NCI-H187 treated with DMSO at 0.1 percent for 48 hours (cell line): ENCODE results near the gene AKR1C3.
"Not testable (repeated sequence)": the region's sequence is repeated elsewhere in the genome, so short reads cannot be mapped to it uniquely, and the experiment has no call there.

Source experiments
- DNase-seq: peaks from one replicate; lab custom pipeline; 2025; lab: John Stamatoyannopoulos, UW

The AKR1C3 gene

DNA sequence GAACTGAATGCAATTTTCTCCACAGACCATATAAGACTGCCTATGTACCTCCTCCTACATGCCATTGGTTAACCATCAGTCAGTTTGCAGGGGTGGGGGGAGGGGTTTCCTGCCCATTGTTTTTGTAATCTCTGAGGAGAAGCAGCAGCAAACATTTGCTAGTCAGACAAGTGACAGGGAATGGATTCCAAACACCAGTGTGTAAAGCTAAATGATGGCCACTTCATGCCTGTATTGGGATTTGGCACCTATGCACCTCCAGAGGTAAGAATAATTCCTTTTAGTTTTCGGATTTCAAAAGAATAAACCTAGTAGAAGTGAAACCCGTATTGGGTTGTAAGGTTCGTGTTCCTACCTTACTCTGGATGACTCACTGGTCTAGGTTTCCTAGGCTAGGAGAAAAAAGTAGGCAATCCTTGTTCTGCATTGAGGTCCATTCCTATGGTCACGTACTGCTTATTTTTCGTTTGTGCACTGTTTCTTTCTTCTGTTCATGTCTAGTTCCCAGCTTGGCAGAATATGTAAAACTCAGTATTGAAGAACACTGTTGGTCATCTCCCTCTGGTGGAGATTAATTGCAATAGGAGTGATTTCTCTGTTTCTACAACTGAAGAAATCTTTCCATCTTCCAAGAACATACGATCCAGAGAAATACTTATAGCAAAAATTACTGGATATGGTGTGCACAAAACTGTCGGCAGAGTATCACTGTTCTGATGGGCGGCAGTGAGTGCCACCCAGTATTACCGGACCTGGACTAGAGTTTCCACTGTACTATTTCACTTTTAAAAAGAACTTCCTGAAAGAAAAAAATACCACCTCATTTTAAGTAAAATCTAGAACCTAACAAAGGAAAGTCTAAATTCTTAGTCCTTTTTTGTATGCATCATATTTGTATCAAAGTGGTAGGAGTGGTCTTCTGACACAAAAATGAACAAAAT is at the start of gene AKR1C3:
TSS of gene AKR1C3 (plus strand) at position 150 of the 941 bp plus-strand sequence. CDS start at position 181, 31 bp downstream.
- DNase-seq, result no peak

DNA sequence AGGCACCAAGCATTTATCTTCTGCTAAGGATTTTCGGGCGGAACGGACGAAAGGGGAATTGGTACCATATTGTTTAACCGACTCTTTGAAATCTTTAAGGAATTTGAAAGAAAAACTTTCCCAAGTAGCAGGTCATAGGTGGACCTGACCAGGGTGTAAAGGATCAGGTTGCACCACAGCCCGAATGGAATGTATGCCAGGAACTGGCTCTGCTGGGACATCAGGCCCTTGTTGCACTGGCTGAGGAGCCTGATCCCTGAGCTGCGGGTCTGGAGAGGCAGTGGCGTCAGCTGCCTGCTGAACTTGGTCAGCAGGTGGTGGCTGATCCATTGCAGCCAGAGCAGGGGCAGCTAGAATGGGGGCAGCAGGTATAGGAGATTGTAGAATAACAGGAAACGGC is 49.1 kb upstream of the AKR1C3 start:
- no peak for DNase-seq

DNA sequence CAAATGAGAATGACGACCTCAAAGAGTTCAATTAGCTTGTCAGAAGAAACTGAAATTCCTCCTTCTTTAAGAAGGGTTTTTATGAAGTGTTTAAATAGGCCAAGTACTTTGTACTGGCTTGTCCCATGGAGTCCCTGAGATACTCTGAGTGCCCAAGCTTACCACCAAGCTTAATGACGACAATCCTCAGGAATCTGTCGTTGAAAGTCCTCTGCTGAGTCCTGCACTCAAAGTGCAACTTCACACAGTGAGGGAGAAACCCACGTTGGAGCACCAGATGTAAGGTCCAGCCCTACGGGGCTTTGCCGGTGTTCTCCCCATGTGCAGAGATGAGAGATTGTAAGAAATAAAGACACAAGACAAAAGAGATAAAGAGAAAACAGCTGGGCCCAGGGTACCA is 47.8 kb upstream of the AKR1C3 start:
- DNase-seq, result no peak

DNA sequence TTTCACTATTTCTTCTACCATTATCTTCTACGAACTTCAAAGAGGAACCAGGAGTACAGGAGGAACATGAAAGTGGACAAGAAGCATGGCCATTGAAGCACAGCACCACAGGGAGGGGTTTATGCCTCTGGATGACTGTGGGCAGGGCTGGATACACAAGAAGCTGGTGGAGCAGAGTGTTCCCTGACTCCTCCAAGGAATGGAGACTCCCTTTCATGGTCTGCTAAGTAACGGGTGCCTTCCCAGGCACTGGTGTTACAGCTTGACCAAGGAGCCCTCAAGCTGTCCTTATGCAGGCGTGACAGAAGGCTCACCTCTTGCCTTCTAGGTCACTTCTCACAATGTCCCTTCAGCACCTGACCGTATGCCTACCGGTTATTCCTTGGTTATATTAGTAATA is 47.2 kb upstream of the AKR1C3 start:
- not testable (repeated sequence) for DNase-seq

DNA sequence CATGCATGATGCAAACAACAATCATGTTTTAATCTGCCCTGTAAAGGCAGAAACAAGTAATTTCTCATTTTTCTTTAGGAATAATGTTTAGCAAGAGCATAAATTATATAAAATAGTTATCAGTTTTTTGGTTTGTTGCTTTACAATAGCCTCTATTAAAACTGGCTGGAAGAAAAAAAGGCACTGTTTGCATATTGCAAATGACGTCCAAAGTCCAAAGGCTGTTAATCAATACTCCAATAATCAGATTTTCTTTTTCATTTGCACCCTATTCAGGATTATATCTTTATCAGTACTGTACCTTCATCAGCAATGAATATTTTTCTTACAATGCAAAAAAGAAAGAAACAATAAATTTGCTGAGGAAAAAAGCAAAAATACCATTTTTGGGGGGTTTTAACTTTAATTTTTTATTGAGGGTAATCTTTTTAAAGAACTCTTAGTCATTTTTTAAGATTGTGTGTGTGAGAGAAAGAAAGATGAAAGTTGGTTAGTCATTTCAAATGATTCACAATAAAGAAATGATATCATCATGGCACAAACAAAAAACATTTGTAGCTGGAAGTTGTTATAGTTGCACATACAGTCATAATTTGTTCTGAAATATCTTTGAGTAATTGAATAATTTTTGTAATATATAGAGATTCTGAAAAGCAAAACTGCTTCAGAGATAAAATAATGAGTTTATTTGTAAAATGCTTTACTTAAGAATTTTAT is 46.1 kb upstream of the AKR1C3 start:
- no peak for DNase-seq

DNA sequence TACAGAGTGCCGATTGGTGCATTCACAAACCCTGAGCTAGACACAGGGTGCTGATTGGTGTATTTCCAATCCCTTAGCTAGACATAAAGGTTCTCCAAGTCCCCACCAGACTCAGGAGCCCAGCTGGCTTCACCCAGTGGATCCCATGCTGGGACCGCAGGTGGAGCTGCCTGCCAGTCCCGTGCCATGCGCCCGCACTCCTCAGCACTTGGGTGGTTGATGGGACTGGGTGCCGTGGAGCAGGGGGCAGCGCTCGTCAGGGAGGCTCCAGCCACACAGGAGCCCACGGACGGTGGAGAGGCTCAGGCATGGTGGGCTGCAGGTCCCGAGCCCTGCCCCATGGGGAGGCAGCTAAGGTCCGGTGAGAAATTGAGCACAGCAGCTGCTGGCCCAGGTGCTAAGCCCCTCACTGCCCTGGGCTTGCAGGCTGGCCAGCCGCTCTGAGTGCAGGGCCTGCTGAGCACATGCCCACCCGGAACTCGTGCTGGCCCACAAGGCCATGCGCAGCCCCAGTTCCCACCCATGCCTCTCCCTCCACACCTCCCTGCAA is 41.2 kb upstream of the AKR1C3 start:
- DNase-seq, result not testable (repeated sequence)

DNA sequence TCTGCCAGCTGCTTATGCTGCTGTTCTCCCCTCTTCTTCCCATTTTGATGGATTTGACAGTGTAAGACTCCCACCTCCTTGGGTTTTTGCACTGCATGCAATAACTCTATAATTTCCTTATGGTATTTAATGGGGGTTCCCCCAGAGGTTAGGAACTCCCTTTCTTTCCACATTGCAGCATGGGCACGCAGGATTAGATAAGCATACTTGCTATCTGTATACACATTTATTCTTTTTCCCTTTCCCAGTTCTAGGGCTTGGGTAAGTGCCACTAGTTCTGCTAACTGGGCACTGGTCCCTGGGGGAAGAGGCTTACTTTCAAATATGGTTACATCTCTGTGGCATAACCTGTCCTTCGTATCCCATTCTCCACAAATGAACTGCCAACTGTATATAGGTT is 39.4 kb upstream of the AKR1C3 start:
- not testable (repeated sequence) for DNase-seq

DNA sequence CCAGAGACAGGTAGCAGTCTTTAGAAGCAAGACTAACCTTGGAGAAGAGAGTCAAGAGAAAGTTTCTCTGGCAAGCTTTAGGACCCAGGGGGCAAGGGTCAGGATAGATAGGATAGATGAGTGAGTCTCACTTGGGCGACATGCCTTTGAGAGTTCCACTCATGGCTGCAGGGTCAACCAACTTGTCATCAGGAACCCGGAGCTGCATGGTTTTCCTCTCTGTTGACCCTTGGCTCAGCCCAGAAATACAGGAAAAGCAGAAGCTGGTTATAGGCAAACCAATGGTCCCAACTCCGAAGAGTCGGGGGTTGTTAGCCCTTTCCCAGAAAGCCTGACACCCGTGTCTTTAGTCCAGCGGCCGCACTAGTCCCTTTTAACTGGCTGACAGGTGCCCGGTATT is 34.9 kb upstream of the AKR1C3 start:
- not testable (repeated sequence) for DNase-seq

DNA sequence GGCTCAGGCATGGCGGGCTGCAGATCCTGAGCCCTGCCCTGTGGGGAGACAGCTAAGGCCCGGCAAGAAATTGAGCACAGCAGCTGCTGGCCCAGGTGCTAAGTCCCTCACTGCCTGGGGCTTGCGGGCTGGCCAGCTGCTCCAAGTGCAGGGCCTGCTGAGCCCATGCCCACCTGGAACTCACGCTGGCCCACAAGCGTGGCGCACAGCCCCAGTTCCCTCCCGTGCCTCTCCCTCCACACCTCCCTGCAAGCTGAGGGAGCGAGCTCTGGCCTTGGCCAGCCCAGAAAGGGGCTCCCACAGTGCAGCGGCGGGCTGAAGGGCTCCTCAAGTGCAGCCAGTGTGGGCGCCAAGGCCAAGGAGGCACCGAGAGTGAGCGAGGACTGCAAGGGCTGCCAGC is 33.4 kb upstream of the AKR1C3 start:
- not testable (repeated sequence) for DNase-seq

DNA sequence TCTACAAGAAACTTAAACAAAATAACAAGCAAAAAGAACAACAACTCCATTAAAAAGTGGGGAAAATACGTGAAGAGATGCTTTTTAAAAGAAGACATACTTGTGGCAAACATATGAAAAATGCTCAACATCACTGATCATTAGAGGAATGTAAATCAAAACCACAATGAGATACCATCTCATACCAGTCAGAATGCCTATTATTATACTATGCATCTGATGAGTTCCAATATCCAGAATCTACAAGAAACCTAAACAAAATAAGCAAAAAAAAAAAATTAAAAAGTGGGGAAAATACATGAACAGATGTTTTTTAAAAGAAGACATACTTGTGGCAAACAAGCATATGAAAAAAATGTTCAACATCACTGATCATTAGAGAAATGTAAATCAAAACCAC is 29.6 kb upstream of the AKR1C3 start:
- DNase-seq, result no peak

DNA sequence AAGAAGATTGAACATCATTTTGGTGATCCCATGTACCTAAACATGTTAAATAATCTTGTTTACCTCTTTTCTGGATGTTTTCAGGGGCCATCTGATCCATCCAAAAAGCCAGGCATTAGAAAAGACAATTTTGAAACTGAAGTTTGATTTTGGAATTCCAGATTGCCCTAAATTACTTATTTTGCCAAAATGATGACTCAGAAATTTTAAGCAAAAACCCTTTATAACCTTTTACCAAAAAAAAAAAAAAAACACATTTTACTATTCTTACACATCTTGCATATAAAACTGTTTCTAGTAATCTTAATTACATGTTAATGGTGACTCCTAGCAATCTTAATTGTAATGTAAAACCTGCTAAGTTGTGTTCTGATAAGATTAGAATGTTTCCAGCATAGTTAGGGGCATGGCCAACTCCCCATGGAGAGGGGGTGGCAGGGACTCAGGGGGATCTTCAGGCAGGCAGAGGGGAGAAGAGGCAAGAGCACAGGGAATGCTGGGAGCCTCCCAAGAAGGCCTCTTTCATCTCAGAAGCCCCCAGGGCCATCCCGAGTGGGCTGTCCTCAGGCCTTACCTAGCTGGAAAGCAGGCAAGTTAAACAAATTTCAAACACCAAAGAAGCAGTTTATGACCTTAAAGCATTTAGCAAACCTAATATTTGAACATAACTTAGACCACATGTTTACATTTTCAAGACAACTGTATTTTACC is 25.8 kb upstream of the AKR1C3 start:
- no peak for DNase-seq

DNA sequence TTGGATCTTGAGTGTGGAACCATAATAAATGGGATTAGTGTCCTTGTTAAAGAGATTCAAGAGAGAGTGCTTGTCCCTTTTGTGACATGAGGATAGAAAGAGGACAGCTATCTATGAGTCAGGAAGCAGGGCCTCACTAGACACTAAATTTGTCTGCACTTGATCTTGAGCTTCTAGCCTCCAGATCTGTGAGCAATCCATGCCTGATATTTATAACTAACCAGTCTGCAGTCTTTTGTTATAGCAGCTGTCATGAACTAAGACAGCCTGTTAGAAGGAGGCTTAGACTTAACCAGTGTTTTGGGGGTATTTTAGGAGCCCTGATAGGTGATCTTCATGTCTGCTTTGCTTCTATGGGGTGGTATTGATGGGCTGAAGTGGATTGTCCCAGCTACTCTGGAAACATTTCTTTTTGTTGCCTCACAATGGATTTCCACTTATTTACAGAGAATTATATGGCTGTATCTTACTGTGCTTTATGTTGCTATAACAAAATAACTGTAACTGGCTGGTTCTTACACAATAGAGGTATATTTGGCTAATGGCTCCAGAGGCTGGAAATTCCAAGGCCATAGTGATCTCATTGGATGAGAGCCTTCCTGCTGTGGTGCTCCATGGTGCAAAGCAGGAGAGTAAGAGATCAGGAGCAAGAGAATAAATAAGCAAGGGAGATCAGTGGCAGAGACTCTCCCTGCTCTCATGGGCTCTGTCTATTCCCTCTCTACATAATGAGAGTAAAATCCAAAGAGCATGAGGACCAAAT is 23.4 kb upstream of the AKR1C3 start:
- no peak for DNase-seq

DNA sequence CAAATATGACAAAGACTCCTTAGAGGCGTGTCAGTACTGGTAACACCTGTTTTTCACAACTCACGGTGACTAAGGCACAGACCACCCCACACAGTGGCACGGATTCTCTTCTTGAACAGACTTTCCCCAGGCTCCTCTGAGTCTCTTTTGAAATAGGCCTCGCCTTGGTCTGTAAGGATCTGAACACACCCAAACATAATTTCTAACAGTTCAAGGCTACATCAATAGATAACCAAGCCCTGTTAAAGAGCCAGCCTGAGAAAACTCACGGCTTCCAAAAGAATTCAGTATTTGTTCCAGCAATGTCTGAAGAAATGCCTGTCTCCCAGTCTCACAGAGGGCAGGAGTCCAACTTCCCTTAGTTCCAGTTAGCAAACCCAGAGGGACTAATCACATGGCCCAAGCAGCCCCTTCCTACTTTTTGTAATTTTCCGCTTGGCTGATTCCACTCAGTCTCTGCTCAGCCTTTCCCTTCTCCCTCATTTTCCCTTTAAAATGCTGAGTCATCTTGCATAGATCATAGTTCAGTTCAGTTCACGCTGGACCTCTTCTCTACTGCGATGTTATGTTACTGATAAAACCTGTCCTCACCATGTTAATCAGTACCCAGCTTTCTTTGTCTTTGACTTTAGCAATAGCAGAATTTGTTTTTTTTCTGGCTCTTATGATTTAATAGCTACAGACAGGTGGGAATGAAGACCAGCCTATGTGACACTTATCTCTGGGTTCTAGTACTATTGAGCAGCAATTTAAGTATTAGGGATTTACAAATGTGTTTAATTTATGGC is 22.6 kb upstream of the AKR1C3 start:
- no peak for DNase-seq

DNA sequence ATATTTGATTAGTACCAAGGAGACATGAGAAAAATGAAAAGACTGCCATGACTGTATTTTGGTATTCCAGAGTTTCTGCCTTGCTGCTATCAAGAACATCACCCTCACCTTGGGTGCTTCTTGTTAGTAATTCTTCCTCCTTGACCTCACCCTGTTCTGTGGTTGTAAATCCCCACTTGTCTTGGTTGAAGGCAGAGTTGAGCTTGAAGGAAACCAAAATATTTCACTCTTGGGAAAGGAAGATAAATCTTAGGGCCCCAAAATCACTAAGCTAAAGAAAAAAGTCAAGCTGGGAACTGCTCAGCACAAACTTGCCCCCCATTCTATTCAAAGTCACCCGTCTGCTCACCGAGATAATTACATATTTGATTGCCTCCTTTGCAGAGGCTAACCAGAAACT is 20.6 kb upstream of the AKR1C3 start:
- DNase-seq, result no peak

DNA sequence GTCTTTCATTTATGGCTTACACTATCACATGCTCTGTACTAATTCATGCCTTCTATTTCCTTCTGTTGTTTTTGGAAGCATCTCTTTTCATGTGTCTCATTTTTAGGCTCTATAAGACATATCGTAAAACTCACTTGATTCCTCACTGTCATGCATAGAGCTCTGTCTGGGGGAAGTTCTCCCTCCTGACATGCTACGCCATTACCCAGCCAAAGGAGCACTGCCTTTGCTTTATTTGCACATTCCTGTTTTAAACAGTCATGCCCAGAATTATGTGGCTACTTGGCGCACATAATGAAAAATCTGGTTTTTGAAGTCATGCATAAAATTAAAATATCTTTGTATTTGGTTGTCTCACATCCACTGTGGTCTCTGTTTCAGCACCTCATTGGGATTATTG is 17.6 kb upstream of the AKR1C3 start:
- DNase-seq, result no peak

DNA sequence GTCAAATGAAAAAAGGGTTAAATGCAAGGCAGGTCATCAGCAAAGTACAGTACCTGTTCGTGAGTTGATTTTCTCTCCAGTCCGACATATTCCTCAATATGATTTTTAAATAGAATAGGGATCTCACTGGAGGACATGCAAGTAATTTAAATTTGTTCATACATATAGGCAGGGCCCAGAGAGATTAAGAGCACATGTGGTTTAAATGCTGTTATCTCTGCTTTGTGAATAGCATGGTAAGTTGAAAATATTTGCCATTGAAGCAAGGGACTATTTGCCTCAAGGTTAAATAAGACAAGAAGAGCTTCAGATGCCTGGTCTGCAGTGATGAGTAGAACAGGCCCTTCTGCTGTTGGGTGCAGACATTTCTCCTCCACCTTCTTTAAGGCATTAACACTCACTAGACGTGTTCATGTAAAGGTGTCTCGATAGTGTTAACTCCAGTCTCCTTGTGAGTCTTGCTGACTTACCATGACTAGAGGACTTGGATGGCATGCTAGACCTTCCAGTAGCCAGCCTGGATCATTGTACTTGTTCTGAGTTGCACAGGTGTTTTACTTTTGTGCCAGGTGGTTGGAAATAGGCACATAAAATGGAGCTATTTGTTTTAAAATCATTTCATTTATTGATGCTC is 15.6 kb upstream of the AKR1C3 start:
- no peak for DNase-seq

DNA sequence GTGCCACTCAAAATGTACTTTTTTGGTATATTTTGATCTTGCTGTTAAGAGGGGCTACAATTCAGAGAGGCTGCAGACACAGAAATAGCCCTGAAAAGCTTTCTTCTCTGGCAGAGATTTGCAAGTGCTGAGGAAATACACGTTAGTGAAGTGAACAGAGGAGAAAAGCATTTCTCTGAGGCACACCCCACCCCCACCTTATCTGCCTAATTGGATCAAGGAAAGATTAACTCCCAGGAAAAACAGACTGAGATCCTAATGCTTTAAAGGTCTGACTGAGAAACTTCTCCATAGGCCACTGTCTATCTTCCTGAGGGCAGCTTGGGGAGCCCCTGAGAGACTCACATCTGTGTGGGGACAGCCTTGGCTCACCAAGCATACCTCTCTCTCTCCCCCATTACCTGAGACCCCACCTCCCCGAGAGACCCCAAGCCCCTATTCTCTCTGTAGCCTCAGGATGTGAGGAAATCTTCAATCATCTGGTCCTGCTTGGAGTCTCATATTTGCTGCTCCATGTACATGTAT is 14.8 kb upstream of the AKR1C3 start:
- DNase-seq, result no peak

DNA sequence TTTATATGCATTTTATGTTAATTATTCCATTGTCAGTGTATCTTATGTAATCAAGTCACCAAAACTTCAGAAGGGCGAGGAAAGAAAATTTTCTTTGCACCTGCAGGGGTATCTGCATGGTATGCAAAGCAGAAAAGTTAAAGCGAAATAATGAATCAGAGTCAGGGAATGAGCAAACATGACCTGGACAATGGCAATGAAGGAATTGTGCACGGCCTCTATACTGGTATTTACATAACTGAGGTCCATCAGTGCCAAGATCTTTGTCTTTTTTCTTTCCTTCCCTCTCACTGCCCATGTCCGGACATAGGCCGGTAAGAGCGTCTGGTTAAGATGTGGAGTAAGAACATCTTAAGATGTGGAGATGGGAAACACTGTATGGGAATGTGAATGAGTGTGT is 14.4 kb upstream of the AKR1C3 start:
- no peak for DNase-seq

DNA sequence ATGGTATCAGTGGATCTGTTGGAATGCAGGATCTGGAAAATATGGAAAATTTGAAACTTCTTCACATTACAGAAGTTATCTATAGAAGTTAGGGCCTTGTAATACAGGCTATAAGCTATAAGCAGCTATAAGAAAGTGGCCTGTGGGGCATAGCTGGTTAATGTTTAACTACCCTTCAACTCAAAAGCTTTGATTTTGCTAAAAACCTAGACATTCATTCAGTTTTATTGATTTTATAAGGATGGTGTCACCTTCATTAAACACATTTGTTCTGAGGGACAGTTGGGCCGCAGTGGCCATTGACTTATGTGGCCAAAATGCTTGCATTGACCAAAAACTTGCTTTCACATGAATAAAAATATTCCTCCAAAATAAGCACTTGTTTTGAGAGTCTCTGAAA is 13.1 kb upstream of the AKR1C3 start:
- DNase-seq, result no peak

DNA sequence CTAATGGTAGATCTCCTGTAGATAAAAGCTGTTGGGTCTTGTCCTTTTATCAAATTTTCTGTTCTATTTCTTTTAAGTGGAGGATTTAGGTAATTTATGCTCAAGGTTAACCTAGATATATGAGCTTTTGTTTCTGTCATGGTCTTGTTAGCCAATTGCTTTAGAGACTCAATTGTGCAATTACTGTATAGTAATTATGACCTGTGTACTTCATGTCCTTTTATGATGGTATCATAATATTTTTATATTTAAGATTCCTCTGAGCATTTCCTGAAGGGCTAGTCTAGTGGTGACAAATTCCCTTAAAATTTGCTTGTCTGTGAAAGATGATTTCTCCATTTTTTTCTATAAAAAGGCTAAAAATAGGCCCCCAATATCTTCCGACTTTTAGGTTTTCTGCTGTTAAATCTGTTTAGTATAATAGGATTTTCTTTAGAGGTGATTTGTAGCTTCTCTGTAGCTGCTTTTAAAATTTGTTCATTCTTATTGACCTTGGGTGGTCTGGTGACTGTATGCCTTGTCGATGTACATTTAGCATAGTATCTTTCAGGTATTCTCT is 5.4 kb upstream of the AKR1C3 start:
- DNase-seq, result no peak
